HepG2 (cell line): ENCODE measurements around the gene LDHAL6B. TPM values are rescaled to one million over a fixed set of nuclear protein-coding genes. Genes with fewer than 3 reads are reported as not detected.

Source experiments
- ATF6 ChIP-seq: sonication (generic); formaldehyde crosslinking; conservative IDR thresholded peaks from 2 replicates; pipeline ENCODE4 v1.4.0; 2020; ENCODE audit warnings: missing genetic modification reagents
- CENPBD1 ChIP-seq: sonication (generic); formaldehyde crosslinking; IDR thresholded peaks from 2 replicates; pipeline ENCODE4 v1.8.0; 2022; ENCODE audit warnings: missing genetic modification reagents, low read depth, mild to moderate bottlenecking, borderline replicate concordance
- CENPX ChIP-seq: sonication (generic); formaldehyde crosslinking; IDR thresholded peaks from 2 replicates; pipeline ENCODE4 v1.9.0; 2021; ENCODE audit warnings: mild to moderate bottlenecking, missing genetic modification reagents, moderate library complexity
- DMTF1 ChIP-seq: sonication (generic); formaldehyde crosslinking; IDR thresholded peaks from 2 replicates; pipeline ENCODE4 v1.4.0; 2020; ENCODE audit warnings: mild to moderate bottlenecking, missing genetic modification reagents
- ETS1 ChIP-seq: sonication (generic); formaldehyde crosslinking; IDR thresholded peaks from 2 replicates; pipeline ENCODE4 v1.4.0; 2020; ENCODE audit warnings: missing genetic modification reagents
- GATAD2A ChIP-seq: IDR thresholded peaks from 2 replicates; pipeline ENCODE4 v1.6.1; 2016
- HOXA5 ChIP-seq: sonication (generic); formaldehyde crosslinking; IDR thresholded peaks from 2 replicates; pipeline ENCODE4 v1.4.0; 2020; ENCODE audit warnings: missing genetic modification reagents
- KDM2A ChIP-seq: sonication (generic); formaldehyde crosslinking; IDR thresholded peaks from 2 replicates; pipeline ENCODE4 v1.4.0; 2020; ENCODE audit warnings: low read depth, missing genetic modification reagents, borderline replicate concordance
- NKX3-1 ChIP-seq: sonication (generic); formaldehyde crosslinking; IDR thresholded peaks from 2 replicates; pipeline ENCODE4 v1.5.0; 2020; ENCODE audit warnings: missing genetic modification reagents
- SAFB2 ChIP-seq: sonication (generic); formaldehyde crosslinking; IDR thresholded peaks from 2 replicates; pipeline ENCODE4 v1.5.1; 2020; ENCODE audit warnings: missing genetic modification reagents, low read depth, mild to moderate bottlenecking, borderline replicate concordance
- SAP130 ChIP-seq: IDR thresholded peaks from 2 replicates; pipeline ENCODE4 v1.6.1; 2016; ENCODE audit warnings: low read depth
- STAG1 ChIP-seq: sonication (generic); formaldehyde crosslinking; IDR thresholded peaks from 2 replicates; pipeline ENCODE4 v1.4.0; 2020; ENCODE audit warnings: missing genetic modification reagents
- ZNF101 ChIP-seq: sonication (generic); formaldehyde crosslinking; IDR thresholded peaks from 2 replicates; pipeline ENCODE4 v1.4.0; 2020; ENCODE audit warnings: mild to moderate bottlenecking, low read depth, missing genetic modification reagents, borderline replicate concordance
- ZNF124 ChIP-seq: sonication (generic); formaldehyde crosslinking; IDR thresholded peaks from 2 replicates; pipeline ENCODE4 v1.4.0; 2020; ENCODE audit warnings: missing genetic modification reagents
- ZNF17 ChIP-seq: sonication (generic); formaldehyde crosslinking; IDR thresholded peaks from 2 replicates; pipeline ENCODE4 v1.5.0; 2020; ENCODE audit warnings: mild to moderate bottlenecking, missing genetic modification reagents
- ZNF276 ChIP-seq: sonication (generic); formaldehyde crosslinking; IDR thresholded peaks from 2 replicates; pipeline ENCODE4 v1.4.0; 2020; ENCODE audit warnings: mild to moderate bottlenecking, low read depth, missing genetic modification reagents
- ZNF496 ChIP-seq: sonication (generic); formaldehyde crosslinking; IDR thresholded peaks from 2 replicates; pipeline ENCODE4 v1.8.1; 2023; ENCODE audit warnings: mild to moderate bottlenecking, moderate library complexity, missing genetic modification reagents; ENCODE audit not compliant: insufficient replicate concordance
- ZNF740 ChIP-seq: sonication (generic); formaldehyde crosslinking; IDR thresholded peaks from 2 replicates; pipeline ENCODE4 v1.4.0; 2020; ENCODE audit warnings: missing genetic modification reagents
- ZNF749 ChIP-seq: sonication (generic); formaldehyde crosslinking; IDR thresholded peaks from 2 replicates; pipeline ENCODE4 v1.8.0; 2022; ENCODE audit warnings: mild to moderate bottlenecking, missing genetic modification reagents, moderate library complexity, borderline replicate concordance
- ZNF775 ChIP-seq: sonication (generic); formaldehyde crosslinking; IDR thresholded peaks from 2 replicates; pipeline ENCODE4 v1.4.0; 2020; ENCODE audit warnings: missing genetic modification reagents, mild to moderate bottlenecking, moderate library complexity, borderline replicate concordance
- ZNF883 ChIP-seq: sonication (generic); formaldehyde crosslinking; IDR thresholded peaks from 2 replicates; pipeline ENCODE4 v1.5.1; 2020; ENCODE audit warnings: mild to moderate bottlenecking, missing genetic modification reagents; ENCODE audit errors: not compliant biosample characterization
- ZSCAN21 ChIP-seq: sonication (generic); formaldehyde crosslinking; IDR thresholded peaks from 2 replicates; pipeline ENCODE4 v1.8.0; 2022; ENCODE audit warnings: mild to moderate bottlenecking, missing genetic modification reagents, moderate library complexity, borderline replicate concordance
- polyA plus RNA-seq, 8 experiments: library from polyadenylated mRNA; depleted of rRNA in 3 of 8; stranded (reverse) in 7 of 8; unstranded in 1 of 8; fragments of >200 nt; fragmentation: Illumina TruSeq in 4 of 8; extraction: Trizol in 4 of 8; gene quantifications; 2 replicates each; pipeline versions ENCODE4 v1.2.1 to v1.2.3, GENCODE V29; 2011 to 2016; ENCODE audit warnings: low read depth in 4 of 8, missing spikeins in 1 of 8, mixed read lengths in 1 of 8; ENCODE audit not compliant: insufficient read depth in 1 of 8
- total RNA-seq, 5 experiments: library from RNA; depleted of rRNA; stranded (reverse); fragments of >200 nt; fragmentation: Illumina TruSeq; extraction: Trizol; gene quantifications; 2 replicates each; pipeline ENCODE4 v1.2.3, GENCODE V29; 2016; ENCODE audit warnings: low read depth in 1 of 5

LDHAL6B gene
- total and polyA plus RNA-seq, 2 of the 13 experiments (the other 11 are each of a cell fraction or from before 2014, with no cell fraction given), result not detected

- TF ChIP-seq ZSCAN21 (CRISPR knock-in tag) (no peak), SAFB2 (CRISPR knock-in tag) (no peak), ZNF883 (CRISPR knock-in tag) (no peak), NKX3-1 (CRISPR knock-in tag) (0 out of 2 replicates have a peak, but pooled peaks have one; percentile 25), ZNF740 (CRISPR knock-in tag) (no peak), DMTF1 (no peak), ZNF775 (CRISPR knock-in tag) (no peak), CENPX (no peak), ZNF124 (CRISPR knock-in tag) (0 out of 2 replicates have a peak, but pooled peaks have one; percentile 30), ZNF276 (CRISPR knock-in tag) (no peak), HOXA5 (CRISPR knock-in tag) (no peak), ATF6 (CRISPR knock-in tag) (no peak), ZNF101 (CRISPR knock-in tag) (no peak), ZNF496 (CRISPR knock-in tag) (no peak), ZNF749 (CRISPR knock-in tag) (no peak), ZNF17 (CRISPR knock-in tag) (no peak), ETS1 (CRISPR knock-in tag) (no peak), CENPBD1 (no peak), SAP130 (CRISPR knock-in tag) (peak; percentile 71), KDM2A (CRISPR knock-in tag) (no peak), STAG1 (CRISPR knock-in tag) (0 out of 2 replicates have a peak, but pooled peaks have one; percentile 9), GATAD2A (CRISPR knock-in tag) (peak; percentile 94)
Observed at GRCh38 chr15:59255680-59256336, 49.2 kb downstream of the LDHAL6B start (continued).
